Measurements from ENCODE around the gene PIGQ.
"Not testable (repeated sequence)": the region's sequence is repeated elsewhere in the genome, so short reads cannot be mapped to it uniquely, and the experiment has no call there.

Gene PIGQ

GRCh38 chr16:586047-586644 is 16.4 kb downstream of the PIGQ start:
- no peak for DNase-seq

- DNase-seq, result no peak
Observed at GRCh38 chr16:586645-587590, 17.1 kb downstream of the PIGQ start.

DNA sequence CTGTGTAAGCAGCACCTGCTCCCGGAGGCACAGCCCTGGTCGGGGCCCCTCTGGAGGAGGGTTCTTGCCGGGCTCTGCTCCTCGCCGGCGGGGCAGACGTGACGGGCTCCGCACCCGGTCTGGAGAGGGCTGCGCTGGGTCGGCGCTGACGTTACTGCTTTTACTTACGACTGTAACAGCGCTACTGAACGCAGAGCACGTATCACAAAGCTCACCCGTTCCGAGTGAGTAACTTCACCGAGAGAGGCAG is 18.8 kb downstream of the PIGQ start:
- no peak for DNase-seq

DNA sequence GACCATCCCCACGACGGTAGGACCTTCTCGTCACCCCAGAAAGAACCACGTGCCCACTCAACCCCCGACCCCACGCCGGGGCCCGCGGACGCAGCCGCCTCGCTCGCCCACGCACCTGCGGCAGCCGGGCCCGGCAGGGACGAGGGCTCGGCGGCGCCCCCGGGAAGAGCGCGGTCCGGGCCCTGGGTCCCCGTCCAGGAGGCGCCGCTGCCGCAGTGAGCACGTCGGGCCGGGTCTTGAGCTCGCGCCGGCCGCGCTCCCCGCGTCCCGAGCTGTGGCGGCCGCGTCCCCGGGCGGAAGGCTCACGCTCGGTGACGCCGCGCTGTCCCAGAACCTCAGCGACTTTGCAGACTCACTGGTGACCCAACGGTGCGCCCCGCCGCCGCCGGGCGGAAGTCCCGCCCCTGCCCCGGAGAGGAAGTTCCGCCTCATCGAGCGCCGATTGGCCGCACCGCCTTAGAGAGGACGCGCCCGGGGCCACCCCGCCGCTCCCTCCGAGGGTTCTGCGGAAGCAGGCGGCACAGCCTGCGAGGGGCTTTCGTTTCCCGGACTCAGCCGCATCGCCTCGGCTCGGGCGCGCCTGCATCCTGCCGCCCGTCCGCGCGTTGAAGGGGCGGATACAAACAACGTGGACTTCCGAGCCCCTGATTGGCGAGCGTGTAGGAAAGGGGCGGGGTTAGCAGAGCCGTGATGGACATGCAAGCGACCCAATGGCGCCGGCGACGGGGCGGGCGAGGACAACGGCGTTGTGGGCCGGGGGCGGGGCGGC is 19.3 kb downstream of the PIGQ start:
- DNase-seq, result peak; percentile 92 to 100 (median 99)

DNA sequence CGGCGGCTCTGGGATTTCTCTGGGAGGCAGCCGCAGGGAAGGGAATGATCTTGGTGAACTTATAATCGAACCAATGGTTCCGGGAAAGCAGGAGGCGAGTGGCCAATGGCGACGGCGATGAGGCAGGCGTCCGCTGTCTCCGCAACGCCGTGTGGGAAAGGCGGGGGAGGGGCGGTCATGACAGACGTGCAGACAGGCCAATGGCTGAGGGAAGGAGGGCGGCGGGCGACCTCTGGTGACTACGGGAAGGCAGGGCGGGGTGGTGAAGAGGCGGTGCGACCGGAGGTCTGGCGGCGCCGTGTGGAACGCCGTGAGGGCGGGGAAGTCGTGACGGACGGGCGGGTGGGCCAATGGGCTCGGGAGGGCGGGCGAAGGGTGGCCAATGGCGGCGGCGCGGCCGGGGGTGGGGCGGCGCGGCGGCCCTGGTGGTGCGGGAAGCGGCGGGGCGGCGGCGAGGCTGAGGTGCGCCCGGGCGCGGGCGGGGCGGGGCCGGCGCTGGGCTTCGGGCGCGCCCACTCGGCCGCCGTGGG is 20.0 kb downstream of the PIGQ start, which contains the start of gene RAB40C:
RAB40C (plus strand) TSS at position 409 of the 530 bp plus-strand sequence. CDS start 226 bp downstream, outside the sequence.
- peak; percentile 96 to 100 (median 99) for DNase-seq

GRCh38 chr16:590188-590814 is 20.5 kb downstream of the PIGQ start:
- no peak for DNase-seq

DNA sequence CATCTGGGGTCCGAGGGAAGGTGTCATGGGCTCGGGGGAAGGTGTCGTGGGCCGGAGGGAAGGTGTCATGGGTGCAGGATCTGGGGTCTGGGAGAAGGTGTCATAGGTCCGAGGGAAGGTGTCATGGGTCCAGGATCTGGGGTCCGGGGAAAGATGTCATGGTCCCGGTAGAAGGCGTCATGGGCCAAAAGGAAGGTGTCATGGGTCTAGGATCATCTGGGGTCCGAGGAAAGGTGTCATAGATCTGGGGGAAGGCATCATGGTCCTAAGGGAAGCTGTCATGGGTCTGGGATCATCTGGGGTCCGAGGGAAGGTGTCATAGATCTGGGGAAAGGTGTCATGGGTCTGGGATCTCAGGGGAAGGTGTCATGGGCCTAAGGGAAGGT is 21.0 kb downstream of the PIGQ start:
- DNase-seq, result no peak

DNA sequence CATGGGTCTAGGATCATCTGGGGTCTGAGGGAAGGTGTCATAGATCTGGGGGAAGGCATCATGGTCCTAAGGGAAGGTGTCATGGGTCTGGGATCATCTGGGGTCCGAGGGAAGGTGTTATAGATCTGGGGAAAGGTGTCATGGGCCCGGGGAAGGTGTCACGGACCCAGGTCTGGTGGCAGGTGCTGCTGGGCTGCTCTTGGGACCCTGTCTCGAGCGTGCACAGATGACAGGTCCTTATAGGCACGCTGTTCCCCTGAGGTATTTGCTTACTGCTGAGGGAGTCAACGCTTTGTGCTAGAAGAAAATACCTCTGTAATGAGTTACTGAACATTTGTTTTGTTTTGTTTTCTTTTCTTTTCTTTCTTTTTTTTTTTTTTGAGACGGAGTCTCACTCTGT is 21.5 kb downstream of the PIGQ start:
- no peak for DNase-seq

- no peak for DNase-seq
Observed at GRCh38 chr16:591892-592517, 22.2 kb downstream of the PIGQ start.

GRCh38 chr16:592518-593306 is 22.9 kb downstream of the PIGQ start:
- peak in 9 of 14 donors; percentile 9 to 73 (median 40) for DNase-seq

- DNase-seq, result no peak
Observed at GRCh38 chr16:593406-593805, 23.6 kb downstream of the PIGQ start.

DNA sequence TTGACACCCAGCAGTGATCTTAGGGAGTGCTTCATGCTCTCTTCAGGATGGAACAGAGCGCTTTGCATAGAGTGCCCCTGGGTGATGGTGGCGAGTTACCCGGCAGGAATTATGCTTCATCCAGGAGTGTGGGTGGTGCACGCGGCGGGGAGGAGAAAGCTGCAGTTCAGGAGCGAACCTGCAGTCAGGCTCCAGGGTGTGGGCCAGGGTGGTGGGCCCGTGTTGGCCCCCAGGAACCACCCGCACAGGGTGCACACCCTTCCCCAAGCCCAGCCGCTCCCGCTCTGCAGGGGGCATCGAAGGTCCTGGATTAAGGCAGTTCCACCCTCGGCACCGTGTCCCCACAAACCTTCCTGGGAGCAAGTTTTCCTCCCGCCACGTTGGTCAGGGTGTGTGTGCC is 24.0 kb downstream of the PIGQ start:
- no peak for DNase-seq

- DNase-seq, result no peak
Observed at GRCh38 chr16:595094-595528, 25.3 kb downstream of the PIGQ start.

DNA sequence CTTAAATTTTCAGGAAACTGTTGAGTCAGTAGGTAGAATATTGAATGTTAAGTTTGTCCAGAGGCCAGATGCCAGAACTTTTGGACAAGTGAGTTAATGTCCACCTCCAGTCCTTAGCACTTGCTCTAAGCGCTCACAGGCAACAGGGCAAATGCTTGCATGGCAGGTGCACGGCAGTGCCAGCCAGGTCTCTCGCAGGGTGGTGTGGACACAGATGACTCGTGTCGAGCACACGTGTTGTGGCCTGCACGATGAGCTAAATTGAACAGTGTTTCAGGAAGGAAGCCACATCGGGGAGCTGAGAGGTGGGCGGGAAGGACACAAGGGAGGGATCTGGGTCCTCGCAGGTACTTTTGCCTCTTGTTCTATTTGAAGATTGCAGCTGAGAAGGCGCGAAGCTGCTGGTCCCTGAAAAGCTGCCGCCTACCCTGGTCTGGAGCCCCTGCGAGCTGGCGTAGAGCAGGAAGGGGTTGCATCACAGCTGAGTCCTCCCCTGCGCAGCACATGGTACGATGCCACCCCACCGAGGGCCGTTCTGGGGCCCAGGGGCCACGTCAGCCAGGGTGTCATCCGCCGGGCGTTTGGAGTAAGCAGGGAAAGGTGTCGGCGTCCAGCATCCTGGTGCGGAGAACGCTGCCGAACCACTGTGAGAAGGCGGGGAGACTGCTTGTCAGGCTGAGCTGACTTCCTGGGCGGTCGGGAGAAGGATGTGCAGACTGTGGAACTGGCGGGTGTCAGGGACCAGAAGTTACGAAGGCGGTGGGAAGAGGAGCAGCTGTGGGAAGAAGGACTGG is 26.4 kb downstream of the PIGQ start:
- DNase-seq, result peak in 1 of 14 donors; percentile 77

- DNase-seq, result no peak
Observed at GRCh38 chr16:596736-597060, 26.9 kb downstream of the PIGQ start.

DNA sequence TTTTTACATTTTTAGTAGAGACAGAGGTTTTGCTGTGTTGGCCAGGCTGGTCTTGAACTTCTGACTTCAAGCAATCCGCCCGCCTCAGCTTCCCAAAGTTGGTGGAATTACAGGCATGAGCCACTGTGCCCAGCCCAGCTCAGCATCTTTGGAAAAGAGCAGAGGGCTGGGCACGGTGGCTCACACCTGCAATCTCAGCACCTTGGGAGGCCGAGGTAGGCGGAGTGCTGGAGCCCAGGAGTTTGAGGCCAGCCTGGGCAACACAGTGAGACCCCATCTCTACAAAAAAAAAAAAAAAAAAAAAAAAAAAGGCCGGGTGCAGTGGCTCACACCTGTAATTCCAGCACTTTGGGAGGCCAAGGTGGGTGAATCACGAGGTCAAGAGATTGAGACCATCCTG is 27.9 kb downstream of the PIGQ start:
- not testable (repeated sequence) for DNase-seq

GRCh38 chr16:598823-599739 is 29.3 kb downstream of the PIGQ start:
- peak in 1 of 14 donors; percentile 43 for DNase-seq

DNA sequence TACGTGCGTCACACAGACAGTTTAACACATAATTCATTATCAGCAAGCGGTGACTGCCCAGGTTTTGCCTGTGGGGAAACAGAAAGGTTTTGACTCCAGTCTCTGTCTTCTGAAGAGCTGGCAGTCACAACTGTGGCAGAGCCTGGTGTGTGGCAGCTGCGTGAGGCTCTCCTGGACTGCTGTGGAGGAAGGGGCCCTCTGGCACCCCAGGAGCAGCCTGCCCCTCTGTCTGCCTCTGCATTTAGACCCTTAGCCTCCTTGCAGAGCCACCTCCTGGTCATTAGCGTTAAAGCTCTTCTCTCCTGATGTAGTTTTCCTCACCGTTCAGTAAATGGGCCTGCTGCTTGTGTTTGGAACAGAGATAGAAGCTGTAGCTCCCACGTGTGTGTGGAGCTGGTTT is 31.0 kb downstream of the PIGQ start:
- DNase-seq, result peak in 1 of 14 donors; percentile 35

- no peak for DNase-seq
Observed at GRCh38 chr16:603933-604332, 34.2 kb downstream of the PIGQ start.
